ENCODE measurements around the gene TINAG.

DNA sequence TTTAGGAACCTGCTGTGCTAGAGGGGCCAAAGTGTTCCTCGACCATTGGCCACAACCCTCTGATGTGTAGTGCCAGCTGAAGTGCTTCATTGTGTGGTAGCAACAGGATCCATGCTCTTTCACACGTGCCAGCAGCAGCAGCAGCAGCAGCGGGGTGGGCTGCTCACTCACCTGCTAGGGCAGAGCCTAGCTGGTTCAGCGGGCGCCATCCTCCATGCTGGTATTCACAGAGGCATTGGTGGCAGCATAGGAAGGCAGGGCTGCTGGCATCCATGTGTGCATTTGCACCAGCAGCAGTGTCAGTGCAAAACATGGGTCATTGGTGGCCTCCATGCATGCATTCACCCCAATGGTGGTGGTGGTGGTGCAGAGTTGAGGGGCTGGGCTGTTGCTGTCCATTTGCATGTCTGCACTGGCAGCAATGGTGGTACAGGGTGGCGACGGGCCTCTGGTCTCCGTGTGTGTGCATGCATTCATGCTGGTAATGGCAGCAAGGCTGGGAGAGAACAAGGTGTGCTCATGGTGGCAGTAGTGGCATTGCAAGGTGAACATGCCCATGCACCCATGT is 13.2 kb upstream of the TINAG start:
- TF ChIP-seq POLR2A (IDR thresholded peaks at IDR 0.05) = no peak
- TF ChIP-seq, protein P1, sequence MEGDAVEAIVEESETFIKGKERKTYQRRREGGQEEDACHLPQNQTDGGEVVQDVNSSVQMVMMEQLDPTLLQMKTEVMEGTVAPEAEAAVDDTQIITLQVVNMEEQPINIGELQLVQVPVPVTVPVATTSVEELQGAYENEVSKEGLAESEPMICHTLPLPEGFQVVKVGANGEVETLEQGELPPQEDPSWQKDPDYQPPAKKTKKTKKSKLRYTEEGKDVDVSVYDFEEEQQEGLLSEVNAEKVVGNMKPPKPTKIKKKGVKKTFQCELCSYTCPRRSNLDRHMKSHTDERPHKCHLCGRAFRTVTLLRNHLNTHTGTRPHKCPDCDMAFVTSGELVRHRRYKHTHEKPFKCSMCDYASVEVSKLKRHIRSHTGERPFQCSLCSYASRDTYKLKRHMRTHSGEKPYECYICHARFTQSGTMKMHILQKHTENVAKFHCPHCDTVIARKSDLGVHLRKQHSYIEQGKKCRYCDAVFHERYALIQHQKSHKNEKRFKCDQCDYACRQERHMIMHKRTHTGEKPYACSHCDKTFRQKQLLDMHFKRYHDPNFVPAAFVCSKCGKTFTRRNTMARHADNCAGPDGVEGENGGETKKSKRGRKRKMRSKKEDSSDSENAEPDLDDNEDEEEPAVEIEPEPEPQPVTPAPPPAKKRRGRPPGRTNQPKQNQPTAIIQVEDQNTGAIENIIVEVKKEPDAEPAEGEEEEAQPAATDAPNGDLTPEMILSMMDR (IDR thresholded peaks at IDR 0.05) = no peak
- no peak for TF ChIP-seq POLR2AphosphoS5 (IDR thresholded peaks at IDR 0.05; ENCODE audit: insufficient read depth in 1 of 2, low read depth in 1 of 2)

Measured in vagina (tissue), 2 donors.